ENCODE measurements around the gene FOXP3.

The FOXP3 gene

GRCh38 chrX:49290215-49290614 is 25.7 kb upstream of the FOXP3 start:
- no peaks in the 10 kb centered on the region for H3K36me3 ChIP-seq (ENCODE audit: control insufficient read depth, insufficient read depth, low read length)
- H3K4me3 ChIP-seq (ENCODE audit: low read length) = no peak overlapping the region

GRCh38 chrX:49287665-49288064 is 23.2 kb upstream of the FOXP3 start:
- no peak overlapping the region for H3K9ac ChIP-seq (ENCODE audit: low read length)
- no peaks in the 10 kb centered on the region for H3K9me3 ChIP-seq (ENCODE audit: control insufficient read depth, low read length)
- no peaks in the 10 kb centered on the region for H3K27me3 ChIP-seq (ENCODE audit: control insufficient read depth, insufficient read depth, low read length)
- H3K36me3 ChIP-seq (ENCODE audit: control insufficient read depth, insufficient read depth, low read length) = no peaks in the 10 kb centered on the region
- H3K4me1 ChIP-seq (ENCODE audit: control insufficient read depth, insufficient read depth, low read length) = no peaks in the 10 kb centered on the region
- no peak overlapping the region for H3K4me3 ChIP-seq (ENCODE audit: low read length)

More at GRCh38 chrX:49290215-49290614, 25.7 kb upstream of the FOXP3 start:
- H3K4me1 ChIP-seq (ENCODE audit: control insufficient read depth, insufficient read depth, low read length) = no peaks in the 10 kb centered on the region
- H3K27me3 ChIP-seq (ENCODE audit: control insufficient read depth, insufficient read depth, low read length) = no peaks in the 10 kb centered on the region
- no peak overlapping the region for H3K9ac ChIP-seq (ENCODE audit: low read length)
- no peaks in the 10 kb centered on the region for H3K9me3 ChIP-seq (ENCODE audit: control insufficient read depth, low read length)

- H3K27me3 ChIP-seq (ENCODE audit: control insufficient read depth, insufficient read depth, low read length) = no peaks in the 10 kb centered on the region
- no peak overlapping the region for H3K4me3 ChIP-seq (ENCODE audit: low read length)
- no peaks in the 10 kb centered on the region for H3K36me3 ChIP-seq (ENCODE audit: control insufficient read depth, insufficient read depth, low read length)
- no peak overlapping the region for H3K9ac ChIP-seq (ENCODE audit: low read length)
- H3K4me1 ChIP-seq (ENCODE audit: control insufficient read depth, insufficient read depth, low read length) = no peaks in the 10 kb centered on the region
- H3K9me3 ChIP-seq (ENCODE audit: control insufficient read depth, low read length) = no peaks in the 10 kb centered on the region
Measured at GRCh38 chrX:49286581-49286980, 22.1 kb upstream of the FOXP3 start.

- Histone ChIP-seq H3K9me3 (ENCODE audit: control insufficient read depth, low read length) (no peaks in the 10 kb centered on the region), H3K36me3 (ENCODE audit: control insufficient read depth, insufficient read depth, low read length) (no peaks in the 10 kb centered on the region)
Measured at GRCh38 chrX:49286136-49286535, 21.6 kb upstream of the FOXP3 start.

GRCh38 chrX:49284212-49284611 is 19.7 kb upstream of the FOXP3 start:
- H3K9ac ChIP-seq (ENCODE audit: low read length) = no peak overlapping the region

More at GRCh38 chrX:49286136-49286535, 21.6 kb upstream of the FOXP3 start:
- H3K27me3 ChIP-seq (ENCODE audit: control insufficient read depth, insufficient read depth, low read length) = no peaks in the 10 kb centered on the region
- H3K4me1 ChIP-seq (ENCODE audit: control insufficient read depth, insufficient read depth, low read length) = no peaks in the 10 kb centered on the region
- no peak overlapping the region for H3K4me3 ChIP-seq (ENCODE audit: low read length)
- H3K9ac ChIP-seq (ENCODE audit: low read length) = no peak overlapping the region

GRCh38 chrX:49282647-49283011 is 18.1 kb upstream of the FOXP3 start:
- H3K9me3 ChIP-seq (ENCODE audit: control insufficient read depth, low read length) = no peaks in the 10 kb centered on the region
- H3K9ac ChIP-seq (ENCODE audit: low read length) = no peak overlapping the region
- no peaks in the 10 kb centered on the region for H3K4me1 ChIP-seq (ENCODE audit: control insufficient read depth, insufficient read depth, low read length)
- no peaks in the 10 kb centered on the region for H3K27me3 ChIP-seq (ENCODE audit: control insufficient read depth, insufficient read depth, low read length)
- no peaks in the 10 kb centered on the region for H3K36me3 ChIP-seq (ENCODE audit: control insufficient read depth, insufficient read depth, low read length)
- H3K4me3 ChIP-seq (ENCODE audit: low read length) = no peak overlapping the region

More at GRCh38 chrX:49284212-49284611, 19.7 kb upstream of the FOXP3 start:
- Histone ChIP-seq H3K36me3 (ENCODE audit: control insufficient read depth, insufficient read depth, low read length) (no peaks in the 10 kb centered on the region), H3K4me1 (ENCODE audit: control insufficient read depth, insufficient read depth, low read length) (no peaks in the 10 kb centered on the region), H3K4me3 (ENCODE audit: low read length) (no peak overlapping the region), H3K27me3 (ENCODE audit: control insufficient read depth, insufficient read depth, low read length) (no peaks in the 10 kb centered on the region), H3K9me3 (ENCODE audit: control insufficient read depth, low read length) (no peaks in the 10 kb centered on the region)

- Histone ChIP-seq H3K9ac (ENCODE audit: low read length) (no peak overlapping the region), H3K4me3 (ENCODE audit: low read length) (no peak overlapping the region), H3K27me3 (ENCODE audit: control insufficient read depth, insufficient read depth, low read length) (no peaks in the 10 kb centered on the region), H3K36me3 (ENCODE audit: control insufficient read depth, insufficient read depth, low read length) (no peaks in the 10 kb centered on the region), H3K9me3 (ENCODE audit: control insufficient read depth, low read length) (no peaks in the 10 kb centered on the region), H3K4me1 (ENCODE audit: control insufficient read depth, insufficient read depth, low read length) (peaks cover 4% of the 10 kb centered on the region)
Measured at GRCh38 chrX:49278081-49278480, 13.6 kb upstream of the FOXP3 start.

GRCh38 chrX:49277535-49277830 is 13.0 kb upstream of the FOXP3 start:
- H3K36me3 ChIP-seq (ENCODE audit: control insufficient read depth, insufficient read depth, low read length) = no peaks in the 10 kb centered on the region
- no peaks in the 10 kb centered on the region for H3K27me3 ChIP-seq (ENCODE audit: control insufficient read depth, insufficient read depth, low read length)
- no peak overlapping the region for H3K4me3 ChIP-seq (ENCODE audit: low read length)
- peaks cover 7% of the 10 kb centered on the region for H3K4me1 ChIP-seq (ENCODE audit: control insufficient read depth, insufficient read depth, low read length)
- H3K9ac ChIP-seq (ENCODE audit: low read length) = no peak overlapping the region
- H3K9me3 ChIP-seq (ENCODE audit: control insufficient read depth, low read length) = no peaks in the 10 kb centered on the region

- peaks cover 12% of the 10 kb centered on the region for H3K4me1 ChIP-seq (ENCODE audit: control insufficient read depth, insufficient read depth, low read length)
- H3K9me3 ChIP-seq (ENCODE audit: control insufficient read depth, low read length) = no peaks in the 10 kb centered on the region
Measured at GRCh38 chrX:49276671-49277534, 12.4 kb upstream of the FOXP3 start.

GRCh38 chrX:49276207-49276606 is 11.7 kb upstream of the FOXP3 start:
- Histone ChIP-seq H3K36me3 (ENCODE audit: control insufficient read depth, insufficient read depth, low read length) (no peaks in the 10 kb centered on the region), H3K9me3 (ENCODE audit: control insufficient read depth, low read length) (no peaks in the 10 kb centered on the region), H3K27me3 (ENCODE audit: control insufficient read depth, insufficient read depth, low read length) (no peaks in the 10 kb centered on the region), H3K4me3 (ENCODE audit: low read length) (no peak overlapping the region), H3K9ac (ENCODE audit: low read length) (no peak overlapping the region), H3K4me1 (ENCODE audit: control insufficient read depth, insufficient read depth, low read length) (peaks cover 18% of the 10 kb centered on the region)

More at GRCh38 chrX:49276671-49277534, 12.4 kb upstream of the FOXP3 start:
- Histone ChIP-seq H3K27me3 (ENCODE audit: control insufficient read depth, insufficient read depth, low read length) (no peaks in the 10 kb centered on the region), H3K36me3 (ENCODE audit: control insufficient read depth, insufficient read depth, low read length) (no peaks in the 10 kb centered on the region), H3K9ac (ENCODE audit: low read length) (no peak overlapping the region), H3K4me3 (ENCODE audit: low read length) (no peak overlapping the region)

- Histone ChIP-seq H3K9ac (ENCODE audit: low read length) (no peak overlapping the region), H3K4me3 (ENCODE audit: low read length) (no peak overlapping the region), H3K27me3 (ENCODE audit: control insufficient read depth, insufficient read depth, low read length) (no peaks in the 10 kb centered on the region), H3K36me3 (ENCODE audit: control insufficient read depth, insufficient read depth, low read length) (no peaks in the 10 kb centered on the region), H3K4me1 (ENCODE audit: control insufficient read depth, insufficient read depth, low read length) (peaks cover 26% of the 10 kb centered on the region), H3K9me3 (ENCODE audit: control insufficient read depth, low read length) (no peaks in the 10 kb centered on the region)
Measured at GRCh38 chrX:49273181-49273727, 8.7 kb upstream of the FOXP3 start.

- H3K9ac ChIP-seq (ENCODE audit: low read length) = no peak overlapping the region
- no peaks in the 10 kb centered on the region for H3K27me3 ChIP-seq (ENCODE audit: control insufficient read depth, insufficient read depth, low read length)
- H3K4me3 ChIP-seq (ENCODE audit: low read length) = no peak overlapping the region
- H3K4me1 ChIP-seq (ENCODE audit: control insufficient read depth, insufficient read depth, low read length) = peaks cover 26% of the 10 kb centered on the region
- H3K9me3 ChIP-seq (ENCODE audit: control insufficient read depth, low read length) = no peaks in the 10 kb centered on the region
- no peaks in the 10 kb centered on the region for H3K36me3 ChIP-seq (ENCODE audit: control insufficient read depth, insufficient read depth, low read length)
Measured at GRCh38 chrX:49272421-49272820, 7.9 kb upstream of the FOXP3 start.
